Neuron (in vitro differentiated cells): ENCODE results near the gene STOX2.

Source experiments
- H2AFZ ChIP-seq: one replicate; pipeline ENCODE4 v1.6.1; 2013; ENCODE audit warnings: low read depth, mild to moderate bottlenecking, inconsistent platforms, low read length, moderate library complexity
- H3K27me3 ChIP-seq: one replicate; pipeline ENCODE4 v1.6.1; 2013; ENCODE audit warnings: low read length; ENCODE audit not compliant: insufficient read depth
- H3K36me3 ChIP-seq: one replicate; pipeline ENCODE4 v1.6.1; 2013; ENCODE audit warnings: low read length; ENCODE audit not compliant: insufficient read depth
- H3K4me1 ChIP-seq: one replicate; pipeline ENCODE4 v1.6.1; 2013; ENCODE audit warnings: low read length; ENCODE audit not compliant: insufficient read depth
- H3K4me3 ChIP-seq: 2 replicates; pipeline ENCODE4 v1.5.1; 2013; ENCODE audit warnings: mild to moderate bottlenecking, low read length, moderate library complexity
- H3K9me3 ChIP-seq: one replicate; pipeline ENCODE4 v1.6.1; 2013; ENCODE audit warnings: low read length

STOX2 gene

DNA sequence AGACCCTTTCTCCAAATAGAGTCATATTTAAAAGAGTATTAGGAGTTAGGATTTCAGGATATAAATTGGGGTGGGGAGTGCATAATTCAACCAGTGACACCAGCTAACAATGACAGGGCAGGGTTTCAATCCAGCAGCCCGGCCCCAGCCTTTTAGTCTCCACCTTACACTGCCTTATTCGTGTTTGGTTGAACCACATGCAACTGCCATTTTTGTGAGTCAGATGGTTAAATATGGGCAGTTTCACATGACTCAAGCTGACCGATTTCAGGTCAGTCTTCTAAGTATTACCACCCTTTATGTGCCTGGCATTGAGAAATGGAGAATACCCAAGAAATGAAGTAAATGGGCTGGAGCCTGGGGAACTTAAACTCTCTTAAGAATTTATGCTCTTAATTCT lies 102.8 kb downstream of the STOX2 start:
- Histone ChIP-seq H3K4me3 (no peak overlapping the region), H3K4me1 (no peaks in the 10 kb centered on the region), H3K36me3 (peaks cover 77% of the 10 kb centered on the region), H3K27me3 (no peaks in the 10 kb centered on the region), H2AFZ (no peak overlapping the region), H3K9me3 (peaks cover 41% of the 10 kb centered on the region)

DNA sequence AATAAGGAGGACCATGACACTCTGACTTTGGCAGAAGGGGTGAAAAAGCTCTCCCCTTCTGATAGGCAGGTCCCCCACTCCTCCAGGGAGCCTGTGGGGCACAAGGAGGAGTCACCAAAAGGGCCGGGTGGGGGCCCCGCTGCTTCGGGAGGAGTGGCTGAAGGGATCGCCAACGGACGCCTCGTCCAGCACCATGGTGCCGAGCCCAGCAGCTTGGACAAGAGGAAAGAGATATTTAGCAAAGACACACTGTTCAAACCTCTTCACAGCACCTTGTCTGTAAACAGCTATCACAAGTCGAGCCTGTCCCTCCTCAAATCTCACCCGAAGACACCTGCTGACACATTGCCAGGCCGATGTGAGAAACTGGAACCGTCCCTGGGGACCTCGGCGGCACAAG lies 105.6 kb downstream of the STOX2 start:
- no peaks in the 10 kb centered on the region for H3K27me3 ChIP-seq
- peaks cover 37% of the 10 kb centered on the region for H3K9me3 ChIP-seq
- H2AFZ ChIP-seq: no peak overlapping the region
- H3K4me1 ChIP-seq: no peaks in the 10 kb centered on the region
- H3K36me3 ChIP-seq: peaks cover 82% of the 10 kb centered on the region
- H3K4me3 ChIP-seq: no peak overlapping the region

DNA sequence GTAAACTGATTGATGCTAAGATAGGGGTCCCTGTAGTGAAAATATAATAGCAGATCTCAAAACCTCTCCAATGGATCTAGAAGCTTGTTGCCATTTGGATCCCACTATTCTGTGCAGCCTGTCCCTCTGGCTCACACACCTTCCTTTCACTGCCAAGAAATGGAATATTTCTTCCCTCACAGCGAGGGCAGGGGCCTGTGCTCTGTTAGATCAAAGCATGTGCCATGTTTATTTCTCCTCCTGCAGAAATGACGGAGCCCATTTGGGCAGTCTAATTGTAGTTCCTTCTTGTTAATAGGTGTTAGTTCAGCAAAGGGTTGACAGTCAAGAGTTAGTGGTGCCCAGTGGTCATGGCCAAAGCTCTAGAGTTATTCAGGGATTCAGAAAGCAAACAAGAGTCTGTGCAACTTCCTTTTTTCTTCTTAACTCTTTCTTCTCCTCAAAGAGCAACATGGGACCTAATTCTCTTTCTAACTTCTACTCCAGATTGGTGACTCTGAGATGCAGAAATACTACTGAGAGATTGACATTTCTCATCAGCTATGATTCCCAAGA lies 106.8 kb downstream of the STOX2 start:
- no peaks in the 10 kb centered on the region for H3K27me3 ChIP-seq
- no peak overlapping the region for H2AFZ ChIP-seq

DNA sequence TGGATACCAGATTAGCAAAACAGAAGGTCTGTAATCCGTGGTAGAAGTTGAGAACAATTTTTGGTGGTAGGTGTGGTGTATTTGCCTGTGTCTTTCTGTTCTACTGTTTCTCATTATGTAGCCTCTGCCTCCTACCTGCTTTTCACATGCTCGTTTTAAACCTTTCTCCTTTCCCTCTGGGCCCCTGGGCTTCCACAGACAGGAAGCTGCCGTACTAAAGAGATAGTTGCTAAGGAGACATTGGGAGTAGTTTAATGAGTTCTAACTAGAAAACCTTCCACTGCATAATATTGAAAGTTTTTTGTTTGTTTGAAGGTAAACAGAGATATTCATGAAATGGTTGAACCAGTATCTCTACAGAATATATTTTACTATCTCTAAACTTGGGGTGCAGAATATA lies 107.8 kb downstream of the STOX2 start:
- Histone ChIP-seq H3K4me1 (no peaks in the 10 kb centered on the region), H3K9me3 (peaks cover 26% of the 10 kb centered on the region), H2AFZ (no peak overlapping the region), H3K4me3 (no peak overlapping the region), H3K27me3 (no peaks in the 10 kb centered on the region), H3K36me3 (peaks cover 80% of the 10 kb centered on the region)

More for the DNA sequence above, 106.8 kb downstream of the STOX2 start:
- H3K4me1 ChIP-seq: no peaks in the 10 kb centered on the region
- peaks cover 78% of the 10 kb centered on the region for H3K36me3 ChIP-seq
- peaks cover 33% of the 10 kb centered on the region for H3K9me3 ChIP-seq
- no peak overlapping the region for H3K4me3 ChIP-seq

DNA sequence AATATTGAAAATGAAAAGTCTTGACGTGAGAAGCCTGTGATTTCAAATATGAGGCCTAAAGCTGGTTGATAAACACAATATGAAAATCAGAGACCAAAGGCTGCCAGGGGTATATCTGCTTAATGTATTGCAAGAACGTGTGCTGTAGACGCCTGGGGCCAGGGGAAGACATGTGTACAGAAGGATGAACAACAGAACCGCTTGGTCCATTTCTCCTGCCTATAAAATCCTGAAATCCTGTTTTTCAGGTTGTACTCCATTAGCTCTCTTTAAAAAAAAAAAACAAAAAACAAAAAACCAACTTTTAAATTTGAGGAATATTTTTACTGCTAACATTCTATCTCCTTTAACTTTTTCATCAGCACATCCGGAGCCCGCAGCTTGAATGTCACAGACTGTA lies 109.2 kb downstream of the STOX2 start:
- Histone ChIP-seq H2AFZ (no peak overlapping the region), H3K4me1 (no peaks in the 10 kb centered on the region), H3K4me3 (no peak overlapping the region), H3K9me3 (peaks cover 21% of the 10 kb centered on the region), H3K27me3 (no peaks in the 10 kb centered on the region), H3K36me3 (peaks cover 75% of the 10 kb centered on the region)

DNA sequence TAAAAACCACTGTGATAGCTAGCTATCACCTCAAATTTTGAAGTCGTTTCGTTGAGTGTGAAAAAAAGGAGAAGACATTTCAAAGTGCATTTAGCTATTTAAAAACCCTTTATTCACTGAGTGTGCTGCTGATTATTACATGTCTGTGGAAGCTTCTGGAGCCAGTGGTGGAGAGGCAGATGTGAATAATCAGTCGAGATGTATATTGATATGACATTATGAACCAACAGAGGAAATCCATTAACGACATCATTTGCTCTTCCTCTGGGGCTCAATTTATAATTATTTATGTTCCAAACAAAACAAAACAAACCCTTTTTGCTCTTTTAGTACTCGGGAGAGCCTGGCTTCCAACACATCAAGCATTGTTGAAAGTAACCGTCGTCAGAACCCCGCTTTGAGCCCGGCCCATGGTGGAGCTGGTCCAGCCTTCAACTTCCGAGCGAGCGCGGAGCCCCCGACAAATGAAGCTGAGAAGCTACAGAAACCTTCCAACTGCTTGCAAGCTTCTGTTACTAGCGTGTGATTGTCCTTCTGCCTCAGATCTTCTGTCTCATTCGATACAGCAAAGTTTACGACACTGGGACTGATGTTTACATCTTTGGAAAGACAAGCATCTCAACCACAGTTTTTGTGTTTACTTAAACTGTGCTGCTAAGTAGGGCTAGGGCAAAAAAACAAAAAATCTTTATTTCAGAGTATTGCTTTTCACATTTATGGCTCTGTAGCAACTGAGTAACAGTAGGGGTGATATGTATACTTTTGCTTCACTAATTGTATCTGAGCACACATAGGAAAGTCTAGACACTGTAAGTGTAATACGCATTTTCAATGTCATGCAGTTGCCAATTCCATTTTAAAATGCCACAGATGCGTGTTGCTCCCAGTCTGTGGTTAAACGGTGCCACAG lies 111.9 kb downstream of the STOX2 start:
- H3K4me1 ChIP-seq: peaks cover 5% of the 10 kb centered on the region
- peaks cover 53% of the 10 kb centered on the region for H3K36me3 ChIP-seq
- no peak overlapping the region for H3K4me3 ChIP-seq
- no peaks in the 10 kb centered on the region for H3K9me3 ChIP-seq
- H2AFZ ChIP-seq: no peak overlapping the region
- H3K27me3 ChIP-seq: no peaks in the 10 kb centered on the region

DNA sequence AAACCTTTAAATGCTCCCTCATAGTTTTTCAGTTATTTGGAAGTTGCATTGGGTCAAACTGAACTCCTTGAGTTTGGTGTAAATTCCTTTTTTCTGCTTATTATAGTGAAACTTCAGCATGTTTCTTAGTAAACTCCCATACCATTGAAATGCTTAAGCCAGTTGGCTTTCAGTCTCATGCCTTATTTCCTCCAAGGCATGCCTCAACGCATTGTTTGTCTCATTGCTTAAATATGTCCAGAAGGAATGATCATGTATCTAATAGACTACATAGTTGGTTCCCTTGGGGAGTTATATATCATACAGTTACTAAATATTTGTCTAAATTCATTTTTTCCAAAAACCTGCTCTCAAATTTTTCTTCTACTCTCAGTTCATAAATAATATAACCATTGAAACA lies 114.0 kb downstream of the STOX2 start:
- Histone ChIP-seq H3K36me3 (peaks cover 42% of the 10 kb centered on the region), H3K4me1 (peaks cover 5% of the 10 kb centered on the region), H2AFZ (no peak overlapping the region), H3K27me3 (no peaks in the 10 kb centered on the region), H3K9me3 (no peaks in the 10 kb centered on the region), H3K4me3 (no peak overlapping the region)

DNA sequence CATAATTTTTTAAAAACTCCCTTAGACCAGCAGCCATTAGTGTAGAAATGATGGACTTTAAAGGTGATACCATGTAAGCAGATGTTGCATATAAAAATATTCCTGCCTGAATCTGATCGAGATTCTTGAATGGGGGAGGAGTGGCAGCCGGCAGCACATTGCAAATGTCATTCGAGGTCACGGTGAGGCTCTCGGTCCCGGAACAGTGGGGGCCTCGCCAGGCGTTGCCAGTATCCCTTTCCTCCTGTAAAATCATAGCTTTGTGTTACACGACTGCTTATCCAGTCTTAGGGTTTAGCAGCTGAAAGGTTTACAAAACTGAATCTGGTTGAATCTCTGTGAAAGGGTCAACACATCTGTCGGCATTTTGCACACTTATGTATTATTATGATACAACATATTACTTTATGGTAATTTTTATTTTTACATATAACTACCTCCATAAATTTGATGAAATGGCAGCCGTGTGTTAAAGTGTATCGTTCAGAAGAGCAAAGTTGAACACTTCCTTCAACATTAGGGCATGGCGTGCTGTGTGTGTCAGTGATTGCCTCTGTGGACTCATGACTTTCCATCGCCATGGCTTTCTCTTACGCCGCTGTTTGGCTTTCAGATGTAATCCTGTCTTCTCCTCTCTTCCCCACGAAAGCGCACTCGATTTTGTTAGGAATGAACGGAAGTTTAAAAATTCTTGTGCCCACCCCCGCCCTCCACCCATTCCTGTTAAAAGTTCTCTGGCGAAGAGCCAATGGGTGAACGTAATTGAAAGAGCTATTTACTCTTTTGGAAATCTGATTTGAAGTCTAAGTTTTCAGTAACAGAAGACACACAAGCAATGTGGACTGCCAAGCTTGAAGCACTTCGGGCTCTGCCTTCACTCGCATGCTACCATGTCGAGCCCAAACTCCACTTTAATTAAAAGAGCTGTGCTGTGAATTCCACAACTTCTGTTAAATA lies 114.8 kb downstream of the STOX2 start:
- H3K36me3 ChIP-seq: peaks cover 37% of the 10 kb centered on the region
- peaks cover 5% of the 10 kb centered on the region for H3K4me1 ChIP-seq
- H3K27me3 ChIP-seq: no peaks in the 10 kb centered on the region

DNA sequence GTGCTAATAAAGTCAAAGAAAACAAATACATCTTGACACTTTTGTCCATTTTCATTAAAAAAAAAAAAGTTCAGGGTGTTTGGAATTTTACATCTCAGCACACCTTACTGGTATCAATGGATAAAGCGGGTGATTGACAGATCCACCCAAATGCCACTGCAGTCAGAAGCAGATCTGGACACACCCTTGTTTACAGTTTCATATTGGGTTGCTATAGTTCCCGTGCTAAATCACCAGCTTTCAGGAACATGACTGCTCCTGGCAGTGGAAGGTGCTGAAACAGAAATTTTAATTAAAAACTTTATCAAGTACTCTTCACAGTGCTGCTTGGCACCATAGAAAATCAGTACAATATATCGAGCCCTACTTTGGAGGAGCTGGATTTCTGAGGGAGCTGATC lies 116.3 kb downstream of the STOX2 start:
- peaks cover 5% of the 10 kb centered on the region for H3K4me1 ChIP-seq
- H3K36me3 ChIP-seq: peaks cover 31% of the 10 kb centered on the region
- H3K27me3 ChIP-seq: no peaks in the 10 kb centered on the region
- no peak overlapping the region for H2AFZ ChIP-seq
- no peak overlapping the region for H3K4me3 ChIP-seq
- H3K9me3 ChIP-seq: no peaks in the 10 kb centered on the region

More for the DNA sequence above, 114.8 kb downstream of the STOX2 start:
- no peaks in the 10 kb centered on the region for H3K9me3 ChIP-seq
- H2AFZ ChIP-seq: no peak overlapping the region
- H3K4me3 ChIP-seq: no peak overlapping the region

DNA sequence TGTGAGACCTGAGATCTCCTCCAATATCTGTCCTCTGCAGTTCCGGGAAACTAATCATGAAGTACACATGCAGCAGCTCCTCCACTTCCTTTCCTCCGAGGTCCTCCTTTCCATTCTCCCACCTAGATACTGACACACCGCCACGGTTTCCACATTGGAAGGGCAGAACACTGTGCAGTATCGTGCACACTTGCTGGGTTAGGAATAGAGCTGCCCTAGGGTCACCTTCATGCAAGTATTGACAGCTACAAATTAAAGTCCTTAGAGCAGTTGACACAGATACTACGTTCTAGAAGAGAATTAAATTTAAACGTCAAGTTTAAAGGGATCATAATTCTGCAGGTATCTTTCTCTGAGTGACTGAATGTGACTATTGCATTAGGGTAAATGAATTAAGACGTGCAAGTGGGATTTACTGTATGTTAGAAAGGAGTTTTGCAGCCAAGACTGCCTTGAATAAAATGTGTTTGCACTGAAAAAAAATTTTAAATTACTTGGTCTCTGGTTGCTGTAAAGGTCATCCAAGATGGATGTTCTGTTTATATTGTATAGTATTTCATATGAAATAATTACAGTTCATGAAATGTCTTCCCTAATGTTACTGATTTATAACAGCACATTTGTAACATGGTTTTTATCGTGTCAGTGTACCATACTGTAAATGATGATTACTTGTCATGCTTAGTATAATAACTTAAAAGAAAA lies 117.7 kb downstream of the STOX2 start:
- H3K4me3 ChIP-seq: no peak overlapping the region
- H3K36me3 ChIP-seq: peaks cover 18% of the 10 kb centered on the region
- no peak overlapping the region for H2AFZ ChIP-seq
- H3K27me3 ChIP-seq: no peaks in the 10 kb centered on the region
- no peaks in the 10 kb centered on the region for H3K9me3 ChIP-seq
- peaks cover 5% of the 10 kb centered on the region for H3K4me1 ChIP-seq

DNA sequence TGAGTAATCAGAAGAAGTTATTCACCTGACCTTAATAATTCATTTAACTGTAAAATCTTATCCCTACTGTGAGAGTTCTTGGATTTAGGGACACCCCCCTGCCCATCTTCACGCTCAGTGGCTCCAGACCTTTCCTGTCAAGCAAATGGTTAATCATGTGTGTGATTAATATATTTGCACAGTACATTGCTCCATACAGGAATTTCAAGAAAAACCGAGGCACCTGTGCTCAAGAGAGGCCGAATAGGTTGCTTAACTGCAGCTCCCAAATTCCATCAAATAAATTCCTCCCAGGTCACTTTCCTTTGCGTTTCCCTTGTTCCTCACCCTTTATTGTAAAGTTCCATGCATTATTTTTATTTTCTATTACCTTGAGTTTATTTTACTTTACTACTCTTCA lies 119.5 kb downstream of the STOX2 start:
- Histone ChIP-seq H3K27me3 (no peaks in the 10 kb centered on the region), H3K9me3 (no peaks in the 10 kb centered on the region), H3K4me3 (no peak overlapping the region), H2AFZ (no peak overlapping the region), H3K4me1 (peaks cover 5% of the 10 kb centered on the region), H3K36me3 (peaks cover 9% of the 10 kb centered on the region)

DNA sequence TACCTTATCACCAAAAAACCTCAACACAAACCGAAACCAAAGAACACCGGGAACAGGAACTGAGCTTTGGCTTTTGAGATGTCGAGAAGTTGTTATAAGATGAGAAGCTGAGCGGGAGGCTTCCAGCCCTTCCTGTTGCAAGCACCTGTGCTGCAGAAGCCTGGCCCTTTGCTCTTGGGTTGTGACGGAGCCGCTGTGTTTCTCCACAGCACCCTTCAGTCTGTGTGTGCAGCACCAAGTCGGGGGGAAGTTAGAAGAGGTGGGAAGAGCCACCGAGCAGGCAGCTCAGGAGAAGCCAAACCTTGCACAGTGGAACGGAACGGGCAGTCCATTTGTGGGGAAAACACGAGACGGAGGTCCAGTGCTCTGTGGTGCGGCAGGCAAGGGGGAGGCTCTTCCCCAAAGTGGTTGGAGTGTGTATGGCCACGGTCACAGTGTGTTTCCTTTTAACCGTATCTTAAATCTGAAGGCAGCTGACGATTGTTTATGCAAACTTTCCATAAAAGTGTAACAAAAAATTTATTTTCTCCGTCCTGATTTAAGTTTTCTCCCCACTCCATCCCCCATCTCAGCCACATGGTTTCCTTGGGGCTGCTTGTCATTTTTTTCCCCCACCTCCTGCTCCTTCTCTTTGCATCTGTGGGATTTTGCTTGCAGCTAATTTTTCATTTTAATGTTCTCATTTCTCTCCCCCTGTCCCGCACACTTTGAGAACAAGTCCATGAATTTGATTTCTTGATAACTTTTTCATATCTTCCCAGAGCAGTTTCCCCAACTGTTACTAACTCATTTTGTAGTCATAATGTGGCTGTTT lies 123.7 kb downstream of the STOX2 start:
- Histone ChIP-seq H3K9me3 (peaks cover 7% of the 10 kb centered on the region), H3K36me3 (peaks cover 10% of the 10 kb centered on the region), H3K4me3 (no peak overlapping the region)

More for the DNA sequence above, 123.7 kb downstream of the STOX2 start:
- no peaks in the 10 kb centered on the region for H3K4me1 ChIP-seq
- H2AFZ ChIP-seq: no peak overlapping the region
- H3K27me3 ChIP-seq: no peaks in the 10 kb centered on the region
